CD4-positive, alpha-beta T cell treated with Interleukin-4 for 4 hours (primary cell): ENCODE results near the gene FGF9.

ENCODE experiments used
- DNase-seq: peaks from one replicate; pipeline ENCODE4 v3.0.0-alpha.2; 2020

Gene FGF9

GRCh38 chr13:21675095-21675991 is 4.5 kb downstream of the FGF9 start:
- no peak for DNase-seq

- no peak for DNase-seq
Measured at GRCh38 chr13:21676611-21677021, 5.7 kb downstream of the FGF9 start.

GRCh38 chr13:21677075-21677623 is 6.3 kb downstream of the FGF9 start:
- DNase-seq: no peak

- no peak for DNase-seq
Measured at GRCh38 chr13:21683034-21683733, 12.3 kb downstream of the FGF9 start.

- no peak for DNase-seq
Measured at GRCh38 chr13:21684576-21684975, 13.7 kb downstream of the FGF9 start.

GRCh38 chr13:21685485-21686064 is 14.7 kb downstream of the FGF9 start:
- DNase-seq: no peak

GRCh38 chr13:21686751-21687391 is 16.0 kb downstream of the FGF9 start:
- DNase-seq: no peak

- no peak for DNase-seq
Measured at GRCh38 chr13:21688056-21688455, 17.2 kb downstream of the FGF9 start.

- DNase-seq: no peak
Measured at GRCh38 chr13:21689097-21689496, 18.2 kb downstream of the FGF9 start.

GRCh38 chr13:21690955-21691354 is 20.1 kb downstream of the FGF9 start:
- no peak for DNase-seq

GRCh38 chr13:21691500-21691899 is 20.6 kb downstream of the FGF9 start:
- no peak for DNase-seq

GRCh38 chr13:21691928-21692327 is 21.1 kb downstream of the FGF9 start:
- DNase-seq: no peak

- DNase-seq: no peak
Measured at GRCh38 chr13:21694831-21695230, 24.0 kb downstream of the FGF9 start.

GRCh38 chr13:21695546-21695945 is 24.7 kb downstream of the FGF9 start:
- no peak for DNase-seq

GRCh38 chr13:21696865-21697448 is 26.1 kb downstream of the FGF9 start:
- no peak for DNase-seq

GRCh38 chr13:21698817-21699679 is 28.2 kb downstream of the FGF9 start:
- no peak for DNase-seq

- DNase-seq: no peak
Measured at GRCh38 chr13:21701460-21701859, 30.6 kb downstream of the FGF9 start.

GRCh38 chr13:21703846-21704245 is 33.0 kb downstream of the FGF9 start:
- DNase-seq: no peak

- DNase-seq: no peak
Measured at GRCh38 chr13:21707586-21707985, 36.7 kb downstream of the FGF9 start.

GRCh38 chr13:21709697-21710096 is 38.8 kb downstream of the FGF9 start:
- no peak for DNase-seq

- DNase-seq: no peak
Measured at GRCh38 chr13:21710163-21710562, 39.3 kb downstream of the FGF9 start.

- no peak for DNase-seq
Measured at GRCh38 chr13:21717817-21718216, 46.9 kb downstream of the FGF9 start.
